Activated T-helper 1 cell treated with anti-CD3 and anti-CD28 coated beads, Interleukin-2, amount 50 U/mL, for 16 hours (primary cell): ENCODE data around the gene FREM2.

Source experiments
- DNase-seq, 2 donors: peaks; one replicate each; pipeline ENCODE4 v3.0.0-alpha.2; 2020; ENCODE audit warnings: low read depth in 1 of 2, low spot score in 1 of 2

The FREM2 gene

GRCh38 chr13:38759390-38759789 lies 72.5 kb downstream of the FREM2 start:
- no peak for DNase-seq

GRCh38 chr13:38763446-38764381 lies 76.8 kb downstream of the FREM2 start:
- no peak for DNase-seq

- DNase-seq, result no peak
Observed at GRCh38 chr13:38766799-38767198, 79.9 kb downstream of the FREM2 start.

GRCh38 chr13:38767506-38768265 lies 80.8 kb downstream of the FREM2 start:
- DNase-seq, result no peak

- no peak for DNase-seq
Observed at GRCh38 chr13:38769526-38769925, 82.6 kb downstream of the FREM2 start.

- no peak for DNase-seq
Observed at GRCh38 chr13:38775085-38775484, 88.2 kb downstream of the FREM2 start.

- no peak for DNase-seq
Observed at GRCh38 chr13:38777347-38778119, 90.7 kb downstream of the FREM2 start.

- no peak for DNase-seq
Observed at GRCh38 chr13:38781539-38781938, 94.7 kb downstream of the FREM2 start.

- no peak for DNase-seq
Observed at GRCh38 chr13:38784036-38784880, 97.4 kb downstream of the FREM2 start.

- DNase-seq, result no peak
Observed at GRCh38 chr13:38785042-38785441, 98.2 kb downstream of the FREM2 start.

- DNase-seq, result no peak
Observed at GRCh38 chr13:38785490-38785889, 98.6 kb downstream of the FREM2 start.

- DNase-seq, result no peak
Observed at GRCh38 chr13:38787550-38787949, 100.7 kb downstream of the FREM2 start.

GRCh38 chr13:38796890-38797289 lies 110.0 kb downstream of the FREM2 start:
- no peak for DNase-seq

GRCh38 chr13:38803531-38803930 lies 116.7 kb downstream of the FREM2 start:
- no peak for DNase-seq

GRCh38 chr13:38804061-38804460 lies 117.2 kb downstream of the FREM2 start:
- DNase-seq, result no peak

- no peak for DNase-seq
Observed at GRCh38 chr13:38804536-38804935, 117.7 kb downstream of the FREM2 start.

- DNase-seq, result no peak
Observed at GRCh38 chr13:38814331-38814730, 127.5 kb downstream of the FREM2 start.

GRCh38 chr13:38819053-38819452 lies 132.2 kb downstream of the FREM2 start:
- no peak for DNase-seq

GRCh38 chr13:38819596-38819995 lies 132.7 kb downstream of the FREM2 start:
- no peak for DNase-seq

- no peak for DNase-seq
Observed at GRCh38 chr13:38821770-38822551, 135.1 kb downstream of the FREM2 start.
